Neuronal stem cell (in vitro differentiated cells): ENCODE measurements around the gene ALS2. TPM values are rescaled to one million over a fixed set of nuclear protein-coding genes. Genes with fewer than 3 reads are reported as not detected.

Source experiments
- DNase-seq: peaks from one replicate; pipeline ENCODE4 v3.0.0-alpha.2; 2013; ENCODE audit warnings: low spot score
- H2AFZ ChIP-seq: one replicate; pipeline ENCODE4 v1.6.1; 2013; ENCODE audit warnings: mild to moderate bottlenecking, low read length, inconsistent platforms
- H2AK5ac ChIP-seq: 2 replicates; pipeline ENCODE4 v1.6.1; 2013; ENCODE audit warnings: low read depth, mild to moderate bottlenecking, inconsistent platforms, low read length, moderate library complexity, mixed read lengths
- H2BK120ac ChIP-seq: 2 replicates; pipeline ENCODE4 v1.6.1; 2013; ENCODE audit warnings: low read depth, mild to moderate bottlenecking, inconsistent platforms, low read length, moderate library complexity, mixed read lengths
- H2BK12ac ChIP-seq: one replicate; pipeline ENCODE4 v1.6.1; 2013; ENCODE audit warnings: low read length, inconsistent platforms
- H2BK15ac ChIP-seq: 2 replicates; pipeline ENCODE4 v1.6.1; 2013; ENCODE audit warnings: mild to moderate bottlenecking, low read length, inconsistent platforms, mixed read lengths
- H2BK5ac ChIP-seq: one replicate; pipeline ENCODE4 v1.6.1; 2013; ENCODE audit warnings: inconsistent platforms, mild to moderate bottlenecking, low read length, moderate library complexity
- H3K14ac ChIP-seq: one replicate; pipeline ENCODE4 v1.6.1; 2013; ENCODE audit warnings: low read length, inconsistent platforms
- H3K18ac ChIP-seq: 2 replicates; pipeline ENCODE4 v1.6.1; 2013; ENCODE audit warnings: low read length, inconsistent platforms
- H3K23ac ChIP-seq: 2 replicates; pipeline ENCODE4 v1.6.1; 2013; ENCODE audit warnings: low read depth, mild to moderate bottlenecking, mixed read lengths, low read length, inconsistent platforms; ENCODE audit not compliant: poor library complexity
- H3K27ac ChIP-seq: replicated peaks from 3 replicates; pipeline ENCODE4 v1.5.1; 2013; ENCODE audit warnings: low read length, inconsistent platforms
- H3K27me3 ChIP-seq, 3 experiments: 2 replicates each; pipeline ENCODE4 v1.6.1; 2013; ENCODE audit warnings: low read length in 3 of 3, mild to moderate bottlenecking in 2 of 3, inconsistent platforms in 1 of 3, low read depth in 1 of 3, mixed read lengths in 1 of 3, moderate library complexity in 1 of 3; ENCODE audit not compliant: control insufficient read depth in 3 of 3, insufficient read depth in 3 of 3
- H3K36me3 ChIP-seq, 2 donors: replicated peaks in 1 of 2; 2 replicates each; pipeline ENCODE4 v1.6.1; 2013; ENCODE audit warnings: low read length in 2 of 2; ENCODE audit not compliant: control insufficient read depth in 2 of 2, insufficient read depth in 2 of 2
- H3K4ac ChIP-seq: 2 replicates; pipeline ENCODE4 v1.6.1; 2013; ENCODE audit warnings: inconsistent platforms, mild to moderate bottlenecking, low read length, moderate library complexity
- H3K4me1 ChIP-seq, 2 donors: 1 replicate in 1 of 2; 2 replicates in 1 of 2; pipeline ENCODE4 v1.6.1; 2013; ENCODE audit warnings: low read length in 2 of 2, low read depth in 1 of 2; ENCODE audit not compliant: control insufficient read depth in 2 of 2, insufficient read depth in 1 of 2
- H3K4me2 ChIP-seq: one replicate; pipeline ENCODE4 v1.6.1; 2013; ENCODE audit warnings: mild to moderate bottlenecking, low read length, inconsistent platforms; ENCODE audit not compliant: insufficient read depth, poor library complexity, severe bottlenecking
- H3K4me3 ChIP-seq, 2 donors: 2 replicates each; pipeline ENCODE4 v1.5.1; 2013; ENCODE audit warnings: low read length in 2 of 2, mild to moderate bottlenecking in 2 of 2, inconsistent platforms in 1 of 2, moderate library complexity in 1 of 2
- H3K79me1 ChIP-seq: one replicate; pipeline ENCODE4 v1.6.1; 2013; ENCODE audit warnings: low read depth, mild to moderate bottlenecking, inconsistent platforms, low read length, moderate library complexity
- H3K9ac ChIP-seq: one replicate; pipeline ENCODE4 v1.6.1; 2013; ENCODE audit warnings: mild to moderate bottlenecking, low read depth, low read length, inconsistent platforms; ENCODE audit not compliant: poor library complexity
- H3K9me3 ChIP-seq, 2 donors: replicated peaks in 1 of 2; 2 replicates each; pipeline versions ENCODE3 to v1.6.1; 2013; ENCODE audit warnings: low read length in 2 of 2, mild to moderate bottlenecking in 2 of 2, inconsistent platforms in 1 of 2, low read depth in 1 of 2, mixed read lengths in 1 of 2, moderate library complexity in 1 of 2; ENCODE audit not compliant: control insufficient read depth in 2 of 2, insufficient read depth in 1 of 2
- H4K8ac ChIP-seq: one replicate; pipeline ENCODE4 v1.6.1; 2013; ENCODE audit warnings: low read depth, mild to moderate bottlenecking, inconsistent platforms, low read length, moderate library complexity
- H4K91ac ChIP-seq: one replicate; pipeline ENCODE4 v1.6.1; 2013; ENCODE audit warnings: low read length, low read depth, mild to moderate bottlenecking, inconsistent platforms; ENCODE audit not compliant: poor library complexity
- WGBS, 2 donors: extraction: QIAGEN DNeasy Blood & Tissue Kit; methylation state at CpG; one replicate each; pipeline ENCODE4 v1.1.7; 2013; ENCODE audit warnings: missing lambda C conversion rate in 2 of 2, mixed read lengths in 1 of 2; ENCODE audit not compliant: insufficient read length in 2 of 2, insufficient replicate concordance in 1 of 2; ENCODE audit errors: extremely low coverage in 2 of 2; 5-methylcytosine and 5-hydroxymethylcytosine counted together
- small RNA-seq: library from polyadenylated mRNA; stranded (forward); fragments of <200 nt; extraction: miRNeasy Mini kit (QIAGEN cat#:217004); gene quantifications from one replicate; pipeline ENCODE3, GENCODE V24; 2013; ENCODE audit not compliant: insufficient read depth

Gene ALS2

DNA sequence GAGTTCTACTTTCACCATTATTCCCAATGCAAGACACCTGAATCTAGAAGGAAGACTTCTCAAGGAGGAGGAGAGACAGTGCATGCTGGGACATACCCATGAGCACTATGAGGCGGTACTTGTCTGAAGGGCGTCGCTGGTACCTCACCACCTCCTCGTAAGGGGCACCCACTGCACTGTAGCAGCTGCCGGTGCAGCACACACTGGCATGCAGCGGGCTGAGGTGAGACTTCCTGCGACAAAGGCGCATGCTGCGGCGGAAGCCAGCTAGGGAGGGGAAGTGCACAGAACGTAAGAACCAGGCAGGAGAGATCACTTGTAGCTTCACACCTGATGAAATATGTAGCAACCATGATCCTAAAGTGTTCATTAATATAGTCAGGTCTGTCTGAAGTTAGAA is 124.6 kb downstream of the ALS2 start:
- no peak overlapping the region for H2AFZ ChIP-seq
- no CpG with 5 or more reads among the region's 11 CpGs for WGBS, 2 donors
- no peaks in the 10 kb centered on the region for H3K36me3 ChIP-seq
- H4K8ac ChIP-seq: no peak overlapping the region
- H3K79me1 ChIP-seq: peaks cover 4% of the 10 kb centered on the region
- peak overlapping the region; percentile 91 for H3K23ac ChIP-seq
- DNase-seq: no peak
- peaks cover 0 to 15% (median 0%) of the 10 kb centered on the region in 3 experiments for H3K27me3 ChIP-seq
- H2AK5ac ChIP-seq: peak overlapping the region; percentile 84
- no peak overlapping the region for H2BK120ac ChIP-seq
- H3K14ac ChIP-seq: peak overlapping the region; percentile 38
- H3K27ac ChIP-seq: no peak overlapping the region
- H2BK5ac ChIP-seq: no peak overlapping the region
- H3K4me3 ChIP-seq: no peak overlapping the region
- no peak overlapping the region for H3K9ac ChIP-seq
- H2BK15ac ChIP-seq: no peak overlapping the region
- H3K4ac ChIP-seq: no peak overlapping the region
- H3K18ac ChIP-seq: peak overlapping the region; percentile 76
- no peak overlapping the region for H3K4me2 ChIP-seq
- no peak overlapping the region for H4K91ac ChIP-seq
- peaks cover 0 to 2% of the 10 kb centered on the region in 2 donors for H3K9me3 ChIP-seq
- H3K4me1 ChIP-seq: no peaks in the 10 kb centered on the region
- H2BK12ac ChIP-seq: no peak overlapping the region

DNA sequence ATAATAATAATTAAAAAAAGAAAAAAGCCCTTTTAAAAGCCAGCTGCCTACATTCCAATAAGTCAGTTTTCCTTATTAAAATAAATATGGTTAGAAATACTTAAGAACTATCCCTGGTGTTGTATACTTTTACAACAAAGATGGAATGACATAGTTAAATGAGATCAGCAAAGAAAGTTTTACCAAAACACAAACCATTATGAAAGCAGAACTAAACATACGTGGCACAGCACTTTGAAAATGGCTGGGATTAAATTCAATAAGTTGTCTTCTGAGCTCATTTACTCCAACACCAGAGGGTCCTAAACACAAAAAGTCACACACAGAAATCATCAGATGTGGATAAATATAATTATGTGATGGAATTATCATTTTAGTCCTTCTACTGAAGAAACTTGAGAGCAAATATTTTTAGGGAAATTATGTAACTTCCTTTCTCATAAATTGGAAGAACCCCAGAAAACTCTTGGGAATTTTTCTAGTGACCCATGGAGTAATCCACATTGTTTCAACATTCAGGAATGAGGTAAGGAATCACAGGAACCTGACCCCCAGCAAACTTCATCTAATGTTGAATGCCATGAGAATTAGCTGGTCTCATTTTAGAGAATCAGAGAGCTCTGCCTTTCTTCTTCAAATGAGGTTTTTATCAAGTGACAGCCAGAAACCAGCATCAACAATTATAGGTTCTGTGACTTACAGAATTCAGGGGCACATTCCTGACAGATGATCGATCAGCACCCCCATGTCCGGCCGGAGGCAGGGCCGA is 125.9 kb downstream of the ALS2 start:
- H3K27me3 ChIP-seq: peaks cover 0 to 14% (median 0%) of the 10 kb centered on the region in 3 experiments
- no peak overlapping the region for H3K23ac ChIP-seq
- peaks cover 4% of the 10 kb centered on the region for H3K79me1 ChIP-seq
- H3K9me3 ChIP-seq: peaks cover 0 to 2% of the 10 kb centered on the region in 2 donors
- no peak overlapping the region for H3K27ac ChIP-seq
- H4K8ac ChIP-seq: no peak overlapping the region
- H3K4me3 ChIP-seq: no peak overlapping the region
- no peak overlapping the region for H2AK5ac ChIP-seq
- no peak overlapping the region for H2BK5ac ChIP-seq
- H3K4me2 ChIP-seq: no peak overlapping the region
- no peaks in the 10 kb centered on the region for H3K36me3 ChIP-seq
- no peak overlapping the region for H3K18ac ChIP-seq
- no peak overlapping the region for H3K14ac ChIP-seq
- no peak for DNase-seq
- H2AFZ ChIP-seq: no peak overlapping the region
- WGBS, 2 donors: no CpG with 5 or more reads among the region's 5 CpGs
- no peak overlapping the region for H4K91ac ChIP-seq
- H2BK120ac ChIP-seq: no peak overlapping the region
- no peak overlapping the region for H2BK12ac ChIP-seq
- H3K4me1 ChIP-seq: no peaks in the 10 kb centered on the region
- H3K4ac ChIP-seq: no peak overlapping the region
- no peak overlapping the region for H2BK15ac ChIP-seq
- no peak overlapping the region for H3K9ac ChIP-seq

GRCh38 chr2:201653221-201653620 is 127.5 kb downstream of the ALS2 start:
- no peak overlapping the region for H3K4me2 ChIP-seq
- no peak overlapping the region for H3K27ac ChIP-seq
- no peak overlapping the region for H2AFZ ChIP-seq
- no peak overlapping the region for H2BK15ac ChIP-seq
- H2BK120ac ChIP-seq: no peak overlapping the region
- no peaks in the 10 kb centered on the region for H3K36me3 ChIP-seq
- H3K27me3 ChIP-seq: peaks cover 0 to 14% (median 0%) of the 10 kb centered on the region in 3 experiments
- no peaks in the 10 kb centered on the region for H3K4me1 ChIP-seq
- no peak overlapping the region for H3K23ac ChIP-seq
- H3K4me3 ChIP-seq: no peak overlapping the region
- H4K8ac ChIP-seq: no peak overlapping the region
- no CpG with 5 or more reads among the region's 6 CpGs for WGBS, 2 donors
- no peak for DNase-seq
- H4K91ac ChIP-seq: no peak overlapping the region
- no peak overlapping the region for H2BK12ac ChIP-seq
- peaks cover 4% of the 10 kb centered on the region for H3K79me1 ChIP-seq
- no peak overlapping the region for H3K18ac ChIP-seq
- H3K4ac ChIP-seq: no peak overlapping the region
- H3K14ac ChIP-seq: no peak overlapping the region
- no peak overlapping the region for H3K9ac ChIP-seq
- no peak overlapping the region for H2AK5ac ChIP-seq
- H3K9me3 ChIP-seq: peaks cover 0 to 2% of the 10 kb centered on the region in 2 donors
- H2BK5ac ChIP-seq: no peak overlapping the region

Small RNAs within 50 kb of the gene (small RNA-seq; reads per million reads assigned to genes)
- gene RF00019: not detected
- gene UBE2V1P11: not detected
